HG03025 (cell line): Measurements from ENCODE around the gene DDAH1.
"Not testable (repeated sequence)": the region's sequence is repeated elsewhere in the genome, so short reads cannot be mapped to it uniquely, and the experiment has no call there.

Experiments used
- ATAC-seq: cut with Tn5 transposase; IDR thresholded peaks from one replicate; pipeline ENCODE4 v1.9.1; 2021; ENCODE audit warnings: mild to moderate bottlenecking, moderate library complexity; ENCODE audit not compliant: unreplicated experiment, low FRiP score

Gene DDAH1

GRCh38 chr1:85365851-85366250 lies 99.1 kb downstream of the DDAH1 start:
- no peak for ATAC-seq

GRCh38 chr1:85363521-85363920 lies 101.4 kb downstream of the DDAH1 start:
- no peak for ATAC-seq

- no peak for ATAC-seq
Observed at GRCh38 chr1:85363092-85363491, 101.9 kb downstream of the DDAH1 start.

GRCh38 chr1:85361606-85362296 lies 103.2 kb downstream of the DDAH1 start:
- ATAC-seq = no peak

- no peak for ATAC-seq
Observed at GRCh38 chr1:85360730-85361493, 104.0 kb downstream of the DDAH1 start.

- ATAC-seq = no peak
Observed at GRCh38 chr1:85359874-85360721, 104.9 kb downstream of the DDAH1 start.

GRCh38 chr1:85358702-85359438 lies 106.1 kb downstream of the DDAH1 start:
- no peak for ATAC-seq

GRCh38 chr1:85357817-85358216 lies 107.1 kb downstream of the DDAH1 start:
- no peak for ATAC-seq

GRCh38 chr1:85356130-85356529 lies 108.8 kb downstream of the DDAH1 start:
- no peak for ATAC-seq

GRCh38 chr1:85352055-85352454 lies 112.9 kb downstream of the DDAH1 start:
- no peak for ATAC-seq

- no peak for ATAC-seq
Observed at GRCh38 chr1:85351202-85351828, 113.6 kb downstream of the DDAH1 start.

- ATAC-seq = no peak
Observed at GRCh38 chr1:85349224-85349623, 115.7 kb downstream of the DDAH1 start.

- ATAC-seq = no peak
Observed at GRCh38 chr1:85347908-85348307, 117.1 kb downstream of the DDAH1 start.

GRCh38 chr1:85347275-85347674 lies 117.7 kb downstream of the DDAH1 start:
- ATAC-seq = not testable (repeated sequence)

GRCh38 chr1:85344256-85344694 lies 120.7 kb downstream of the DDAH1 start:
- no peak for ATAC-seq

- no peak for ATAC-seq
Observed at GRCh38 chr1:85343612-85344255, 121.2 kb downstream of the DDAH1 start.

GRCh38 chr1:85343213-85343611 lies 121.7 kb downstream of the DDAH1 start:
- no peak for ATAC-seq

GRCh38 chr1:85342207-85342606 lies 122.8 kb downstream of the DDAH1 start:
- ATAC-seq = no peak

- no peak for ATAC-seq
Observed at GRCh38 chr1:85340427-85340826, 124.5 kb downstream of the DDAH1 start.
